HG03103 (cell line): ENCODE data around the gene DCTD.
"Not testable (repeated sequence)": the region's sequence is repeated elsewhere in the genome, so short reads cannot be mapped to it uniquely, and the experiment has no call there.

Experiments
- ATAC-seq: cut with Tn5 transposase; IDR thresholded peaks from one replicate; pipeline ENCODE4 v1.9.1; 2021; ENCODE audit warnings: low read depth; ENCODE audit not compliant: unreplicated experiment

The DCTD gene

DNA sequence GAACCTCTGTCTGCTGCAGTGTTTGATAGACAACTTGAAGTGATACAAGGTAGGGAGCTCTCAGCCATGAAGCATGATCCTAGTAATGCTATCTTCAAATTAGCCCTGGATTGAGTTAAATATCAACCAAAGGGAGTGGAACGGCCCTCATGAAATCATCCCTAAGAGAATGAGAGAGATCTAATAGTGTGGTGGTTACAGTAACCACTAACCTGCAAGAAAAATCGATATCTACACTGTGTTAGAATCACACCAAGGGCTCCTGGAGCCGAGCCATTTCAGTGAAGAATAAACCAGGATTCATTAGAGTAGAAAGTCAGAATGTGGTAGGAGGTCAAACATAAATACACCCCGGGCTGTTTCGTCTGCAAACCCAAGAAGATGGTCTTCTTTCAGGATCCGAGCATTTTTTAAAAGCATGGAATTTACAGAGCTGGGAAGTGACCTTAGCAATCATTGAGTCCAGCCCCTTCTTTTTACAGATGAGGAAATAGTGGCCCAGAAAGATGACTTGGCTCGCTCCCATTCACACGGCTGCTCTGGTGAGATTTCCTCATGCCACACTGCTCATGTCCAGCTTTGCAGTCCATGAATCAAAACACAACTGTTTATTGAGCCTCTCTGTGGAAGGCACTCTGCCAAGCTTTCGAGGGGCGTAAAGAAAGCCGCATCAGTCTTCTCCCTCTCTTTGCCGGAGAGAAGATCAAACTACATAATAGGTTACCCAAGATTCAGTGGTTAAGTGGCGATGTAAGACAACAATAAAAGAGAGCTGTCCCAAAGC lies 5.5 kb upstream of the DCTD start:
- no peak for ATAC-seq

DNA sequence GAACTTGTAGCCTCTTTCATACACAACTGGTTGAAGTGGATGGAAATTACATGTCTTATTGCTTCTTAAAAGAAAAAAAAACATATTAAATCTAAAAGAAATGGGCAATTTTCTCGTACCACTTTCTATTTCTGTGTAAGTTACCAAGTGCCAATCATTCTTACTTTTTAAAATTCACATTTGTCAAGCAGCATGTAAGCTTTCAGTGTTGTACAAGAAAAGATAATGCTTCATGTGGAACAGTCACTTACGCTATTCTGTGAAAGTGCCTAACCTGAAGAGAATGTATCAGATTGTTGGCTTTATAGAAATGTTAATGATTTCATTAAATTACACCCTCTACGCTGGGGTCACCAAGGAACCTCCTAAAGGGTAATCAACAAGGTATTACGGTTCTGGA lies 4.4 kb upstream of the DCTD start:
- ATAC-seq = no peak

DNA sequence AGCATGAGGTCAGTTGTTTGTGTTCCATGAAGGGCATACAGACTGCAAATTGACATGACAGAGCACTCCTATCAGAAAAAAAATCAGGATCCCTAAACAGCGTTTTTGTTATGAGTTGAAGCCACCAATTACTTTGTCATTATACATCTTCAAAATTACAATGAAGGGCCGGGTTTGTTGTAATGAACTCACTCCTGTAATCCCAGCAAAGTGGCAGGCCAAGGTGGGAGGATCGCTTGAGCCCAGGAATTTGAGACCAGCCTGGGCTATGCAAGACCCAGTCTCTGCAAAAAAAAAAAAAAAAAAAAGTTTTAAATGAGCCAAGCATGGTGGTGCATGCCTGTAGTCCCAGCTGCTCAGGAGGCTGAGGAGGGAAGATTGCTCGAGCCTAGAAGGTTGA lies 3.5 kb upstream of the DCTD start:
- no peak for ATAC-seq

DNA sequence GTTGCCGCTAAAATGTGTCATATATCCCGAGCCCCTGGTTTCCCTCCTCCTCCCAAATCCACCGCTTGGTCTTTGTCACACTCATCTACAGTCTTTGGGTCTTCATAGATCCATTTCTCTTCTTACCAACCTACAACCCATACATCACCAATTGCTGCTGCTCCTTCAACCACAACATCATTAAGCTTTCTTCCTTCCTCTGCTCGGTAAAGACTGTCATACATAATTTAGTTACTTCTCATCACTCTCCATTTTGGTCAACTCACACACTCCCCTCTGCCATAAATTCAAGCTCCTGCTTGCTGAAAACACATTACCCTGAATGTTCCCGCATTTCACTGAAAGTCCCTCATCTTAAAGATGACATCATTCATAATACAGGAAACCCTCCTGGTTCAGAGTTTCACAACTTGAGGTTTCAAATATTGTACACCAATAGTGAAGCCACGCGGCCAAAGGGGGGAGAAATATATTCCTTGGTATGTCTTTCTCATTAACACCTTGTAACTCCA lies 1.7 kb upstream of the DCTD start:
- peak; percentile 24 for ATAC-seq

DNA sequence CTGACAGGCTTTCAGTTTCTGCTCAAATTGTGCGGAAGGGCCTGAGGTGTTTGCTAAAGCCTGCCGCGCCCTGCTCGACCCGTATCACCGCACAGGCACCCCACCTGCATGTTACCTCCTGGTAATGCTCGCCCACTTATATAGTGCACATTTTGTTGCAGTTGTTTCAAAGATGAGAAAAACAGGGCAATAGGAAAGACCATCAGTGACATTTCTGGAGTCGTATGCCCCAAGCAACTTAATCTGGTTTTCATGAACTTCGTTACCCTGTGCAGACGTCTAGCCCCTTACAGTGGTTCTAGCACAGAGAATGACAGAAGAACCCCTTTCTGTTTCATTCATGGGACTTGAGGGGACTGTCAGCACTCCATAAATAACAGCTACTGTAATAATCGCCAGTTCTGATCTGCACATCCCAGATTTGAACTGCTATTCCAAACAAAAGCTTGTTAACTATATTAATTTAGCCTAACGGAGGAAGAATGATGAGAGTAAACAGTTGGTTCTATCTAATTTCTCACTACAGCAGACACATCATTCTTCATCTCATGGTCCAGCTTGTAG lies 940 bp upstream of the DCTD start:
- peak; percentile 14 for ATAC-seq

DNA sequence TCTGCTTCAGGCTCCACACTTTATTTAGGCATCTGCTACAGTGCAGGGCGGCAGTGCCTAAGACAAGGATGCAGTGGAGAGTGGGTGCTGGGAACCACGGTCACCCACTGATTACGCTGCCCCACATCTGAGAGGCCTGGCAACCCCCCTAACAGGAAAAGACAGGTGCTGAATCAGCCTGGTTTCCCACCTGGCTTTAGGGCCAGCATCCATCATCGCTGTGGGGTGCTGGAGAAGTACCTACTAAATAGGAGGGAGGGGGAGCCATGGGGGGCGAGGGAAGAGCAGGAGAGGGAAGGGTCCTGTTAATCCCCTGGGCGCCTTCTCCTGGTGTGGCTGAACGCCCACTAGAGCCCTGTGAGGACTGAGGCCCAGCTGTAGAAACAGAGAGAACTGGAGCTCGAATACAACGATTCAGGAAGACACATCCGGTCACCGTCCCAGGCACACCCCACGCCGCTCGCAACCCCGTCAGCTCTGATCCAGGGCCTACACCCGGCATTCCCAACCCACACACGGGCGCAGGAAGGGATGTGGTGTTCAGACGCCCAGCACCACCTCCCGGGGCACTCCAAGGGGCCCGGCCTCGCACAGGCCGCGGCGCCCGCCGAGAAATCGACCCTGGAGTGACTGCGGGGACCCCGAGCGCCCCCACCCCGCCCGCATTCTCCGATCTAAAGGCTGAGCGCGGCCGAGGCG lies 554 bp downstream of the DCTD start:
- ATAC-seq = peak; percentile 14

DNA sequence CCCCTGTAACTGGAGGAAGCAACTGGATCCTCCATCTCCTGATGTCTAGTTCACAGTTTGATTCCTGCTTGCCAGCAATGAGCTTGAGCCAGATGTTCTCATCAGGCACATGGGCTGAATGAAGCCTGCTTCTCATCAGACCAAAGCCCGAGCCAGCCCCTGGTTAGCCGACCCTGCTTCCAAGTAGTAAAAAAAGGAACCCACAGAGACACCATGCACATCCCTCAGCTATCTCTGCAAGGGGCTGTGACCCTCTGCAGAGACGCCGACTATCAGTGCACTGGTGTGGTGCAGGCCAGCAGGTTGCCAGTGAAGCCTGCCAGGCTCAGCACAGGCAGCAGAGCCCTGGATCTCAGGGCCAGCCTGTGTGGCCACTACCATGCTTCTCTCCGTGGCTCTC lies 2.8 kb downstream of the DCTD start:
- ATAC-seq = no peak

DNA sequence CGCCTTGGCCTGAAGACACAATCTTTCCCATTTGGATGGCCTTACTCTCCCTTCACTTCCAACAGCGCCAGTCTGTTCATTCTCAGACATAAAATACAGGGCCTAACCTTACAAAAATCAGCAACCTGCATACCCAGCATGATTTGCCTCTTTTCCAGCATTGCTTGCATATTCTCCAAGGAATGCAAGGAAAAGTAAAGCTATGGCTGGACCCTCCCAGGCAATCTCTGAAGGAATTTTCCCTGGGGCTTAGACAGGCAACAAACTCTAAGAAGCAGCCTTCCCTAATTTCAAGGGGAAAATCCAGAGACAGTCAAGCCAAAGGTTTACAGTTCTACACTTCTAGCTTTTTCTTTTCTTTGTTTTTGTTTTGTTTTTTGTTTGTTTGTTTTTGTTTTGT lies 3.6 kb downstream of the DCTD start:
- no peak for ATAC-seq

DNA sequence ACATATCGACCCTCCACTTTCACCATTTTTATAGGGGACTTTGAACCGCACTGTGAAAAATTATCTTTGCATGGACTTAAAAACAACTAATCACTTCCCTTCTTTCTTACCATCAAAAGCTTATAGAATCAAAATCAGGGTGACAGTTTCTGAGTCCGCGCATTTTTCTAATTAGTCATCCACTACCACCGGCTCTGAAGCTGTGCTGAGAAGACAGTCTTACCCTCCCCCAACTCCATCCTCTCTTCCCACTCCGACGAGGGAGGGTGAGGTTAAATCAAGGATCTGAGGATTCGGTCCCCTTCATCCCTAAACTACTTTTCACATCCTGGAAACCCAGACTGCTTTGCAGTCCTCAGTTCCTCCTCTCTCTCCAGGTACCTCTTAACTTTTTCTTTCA lies 4.2 kb downstream of the DCTD start:
- no peak for ATAC-seq

DNA sequence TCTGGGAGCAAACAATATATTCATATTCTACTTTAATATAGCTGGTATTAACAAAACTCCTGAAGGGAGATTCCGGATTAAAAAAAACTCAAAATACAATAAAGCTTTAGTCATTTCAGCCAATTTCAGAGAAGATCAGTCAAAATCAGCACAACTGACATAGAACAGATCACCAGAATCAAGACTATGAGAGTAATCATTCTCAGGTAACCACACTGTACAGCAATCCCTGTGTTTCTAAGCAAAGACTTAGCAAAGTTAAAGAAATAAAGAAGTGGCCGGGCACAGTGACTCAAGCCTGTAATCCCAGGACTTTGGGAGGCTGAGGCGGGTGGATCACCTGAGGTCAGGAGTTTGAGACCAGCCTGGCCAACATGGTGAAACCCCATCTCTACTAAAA lies 9.1 kb downstream of the DCTD start:
- no peak for ATAC-seq

DNA sequence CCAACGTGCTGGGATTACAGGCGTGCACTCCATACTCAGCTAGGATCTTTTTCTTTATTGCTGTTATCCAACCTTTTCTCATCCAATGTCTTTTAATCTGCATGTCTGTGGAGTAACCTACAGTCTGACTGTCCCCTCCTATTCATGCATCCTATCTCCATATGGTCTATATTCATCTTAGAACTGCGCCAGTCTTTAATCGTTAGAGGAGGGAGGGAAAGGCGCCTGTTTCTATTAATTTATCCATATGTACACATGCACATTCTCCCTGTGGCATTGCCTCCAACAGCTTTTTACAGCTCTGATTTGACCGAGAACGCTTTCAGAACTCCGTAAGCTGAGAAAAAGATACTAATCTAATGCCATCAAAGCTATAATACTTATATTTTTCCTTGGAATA lies 9.8 kb downstream of the DCTD start:
- ATAC-seq = no peak

DNA sequence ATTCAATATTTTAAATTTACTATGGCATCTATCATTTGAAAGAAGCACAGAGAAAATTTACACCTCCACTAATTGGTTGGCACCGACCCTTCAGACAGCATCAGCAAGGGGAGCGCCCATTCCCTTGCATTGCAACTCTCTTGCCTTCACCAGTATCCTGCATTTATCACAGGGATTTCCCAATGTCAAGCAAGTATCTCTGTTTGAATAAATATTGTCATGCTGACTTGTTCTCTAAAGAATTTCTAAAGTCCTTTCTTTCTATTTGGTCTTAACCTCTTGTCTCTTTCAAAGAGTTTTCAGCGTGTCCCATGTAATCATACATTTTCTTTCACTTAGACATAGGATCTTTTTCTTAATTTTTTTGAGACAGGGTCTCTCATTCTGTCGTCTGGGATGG lies 10.4 kb downstream of the DCTD start:
- ATAC-seq = no peak

DNA sequence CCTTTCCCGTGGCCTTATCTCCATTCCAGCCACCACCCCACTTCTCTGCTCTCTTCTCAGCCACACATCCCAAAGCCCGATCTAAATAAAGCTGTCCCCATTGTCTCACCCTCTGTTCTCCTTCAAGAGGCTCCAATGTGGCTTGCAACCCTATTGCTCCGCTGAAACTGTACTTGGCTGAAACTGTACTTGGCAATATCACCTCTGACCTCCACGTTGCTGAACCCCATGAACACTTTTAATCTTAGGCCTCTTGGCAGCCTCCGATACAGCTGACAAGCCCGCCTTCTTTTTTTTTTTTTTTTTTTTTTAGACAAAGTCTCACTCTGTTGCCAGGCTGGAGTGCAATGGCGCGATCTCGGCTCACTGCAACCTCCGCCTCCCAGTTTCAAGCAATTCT lies 12.1 kb downstream of the DCTD start:
- no peak for ATAC-seq

DNA sequence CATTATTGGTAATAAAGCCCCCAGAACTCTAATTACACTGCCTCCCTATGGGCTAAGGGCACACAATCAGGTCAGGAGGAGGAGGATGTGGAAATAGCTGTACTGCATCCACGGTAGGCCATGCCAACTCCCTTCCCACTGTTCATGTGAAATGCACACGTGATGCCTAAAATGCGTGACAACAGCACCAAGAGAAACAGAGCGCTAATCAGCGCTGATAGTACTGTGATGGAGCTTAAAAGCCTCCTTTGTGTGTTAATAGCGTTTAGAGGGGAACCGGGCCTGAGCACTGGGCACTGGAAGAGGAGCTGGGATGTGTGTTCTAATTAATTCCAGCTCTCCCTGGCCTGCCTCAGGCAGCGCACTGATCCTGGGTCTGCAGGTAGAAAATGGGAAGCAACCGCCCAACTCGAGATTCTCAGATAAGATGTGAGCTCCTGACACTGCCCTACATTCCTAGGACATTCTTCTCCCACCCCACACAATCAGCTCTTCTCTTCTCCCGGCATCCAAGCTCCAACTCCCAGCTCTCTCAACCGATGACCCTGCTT lies 12.9 kb downstream of the DCTD start:
- no peak for ATAC-seq

DNA sequence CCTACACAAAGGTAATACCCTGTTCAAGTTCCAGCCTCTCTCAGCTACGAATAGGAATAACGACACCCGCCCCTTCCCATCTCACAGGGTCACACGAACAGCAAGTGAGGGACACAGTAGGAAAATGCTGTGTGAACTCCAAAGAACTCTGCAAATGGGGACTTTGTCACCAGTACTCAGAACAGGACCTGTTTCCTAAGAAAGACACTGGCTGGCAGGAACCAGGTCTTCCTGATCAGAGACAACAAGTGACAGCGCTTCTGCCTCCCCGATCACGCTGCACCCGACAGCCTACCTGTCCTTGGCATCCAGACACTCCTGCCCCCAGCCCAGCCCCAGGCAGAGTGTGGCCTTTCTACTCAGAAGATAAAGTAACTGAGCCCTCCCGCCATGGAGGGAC lies 14.2 kb downstream of the DCTD start:
- no peak for ATAC-seq

DNA sequence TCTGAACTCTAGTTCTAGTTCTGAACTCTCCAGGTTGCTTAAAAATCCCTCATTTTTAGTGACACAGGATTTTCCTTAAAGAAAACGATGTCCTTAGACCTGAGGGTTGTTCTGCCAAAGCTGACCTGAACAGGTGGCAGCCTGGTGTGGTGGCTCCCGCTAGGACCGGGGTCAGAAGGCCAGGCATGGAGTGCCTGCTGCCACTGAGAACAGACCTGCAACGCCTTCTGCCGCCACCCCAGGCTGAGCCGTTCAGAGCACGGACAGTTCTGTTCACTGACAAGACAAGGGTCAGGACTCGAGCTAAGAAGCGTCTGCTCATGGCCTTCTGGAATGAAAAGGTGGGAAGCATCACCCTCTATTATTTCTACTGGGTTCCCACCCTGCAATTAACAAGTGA lies 15.8 kb downstream of the DCTD start:
- no peak for ATAC-seq

DNA sequence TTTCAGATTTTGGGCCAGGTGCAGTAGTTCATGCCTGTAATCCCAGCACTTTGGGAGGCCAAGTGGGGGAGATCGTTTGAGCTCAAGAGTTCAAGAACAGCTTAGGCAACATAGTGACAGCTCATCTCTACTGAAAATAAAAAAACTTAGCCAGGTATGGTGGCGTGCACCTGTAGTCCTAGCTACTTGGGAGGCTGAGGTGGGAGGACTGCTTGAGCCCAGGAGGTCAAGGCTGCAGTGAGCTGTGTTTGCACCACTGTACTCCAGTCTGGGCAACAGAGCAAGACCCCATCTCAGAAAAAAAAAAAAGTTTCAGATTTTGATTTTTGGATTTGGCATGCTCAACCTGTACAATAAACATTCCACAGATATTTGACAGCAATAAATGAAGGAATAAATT lies 17.2 kb downstream of the DCTD start:
- ATAC-seq = not testable (repeated sequence)

DNA sequence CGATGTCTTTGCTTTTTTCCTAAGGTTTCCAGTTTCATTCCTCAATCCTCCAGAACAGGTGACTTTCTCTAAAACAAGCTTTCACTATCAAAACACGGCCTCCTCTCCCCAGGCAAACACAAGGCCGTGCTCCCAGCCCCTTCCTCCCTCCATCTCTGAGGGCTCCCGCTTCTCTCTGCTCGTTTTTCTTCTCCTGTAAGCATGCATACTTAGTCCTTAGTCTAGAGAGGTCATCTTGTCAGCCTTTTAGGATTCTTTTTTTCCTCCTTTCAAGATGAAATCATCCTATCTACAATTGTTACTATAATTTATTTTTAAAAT lies 18.7 kb downstream of the DCTD start:
- no peak for ATAC-seq

DNA sequence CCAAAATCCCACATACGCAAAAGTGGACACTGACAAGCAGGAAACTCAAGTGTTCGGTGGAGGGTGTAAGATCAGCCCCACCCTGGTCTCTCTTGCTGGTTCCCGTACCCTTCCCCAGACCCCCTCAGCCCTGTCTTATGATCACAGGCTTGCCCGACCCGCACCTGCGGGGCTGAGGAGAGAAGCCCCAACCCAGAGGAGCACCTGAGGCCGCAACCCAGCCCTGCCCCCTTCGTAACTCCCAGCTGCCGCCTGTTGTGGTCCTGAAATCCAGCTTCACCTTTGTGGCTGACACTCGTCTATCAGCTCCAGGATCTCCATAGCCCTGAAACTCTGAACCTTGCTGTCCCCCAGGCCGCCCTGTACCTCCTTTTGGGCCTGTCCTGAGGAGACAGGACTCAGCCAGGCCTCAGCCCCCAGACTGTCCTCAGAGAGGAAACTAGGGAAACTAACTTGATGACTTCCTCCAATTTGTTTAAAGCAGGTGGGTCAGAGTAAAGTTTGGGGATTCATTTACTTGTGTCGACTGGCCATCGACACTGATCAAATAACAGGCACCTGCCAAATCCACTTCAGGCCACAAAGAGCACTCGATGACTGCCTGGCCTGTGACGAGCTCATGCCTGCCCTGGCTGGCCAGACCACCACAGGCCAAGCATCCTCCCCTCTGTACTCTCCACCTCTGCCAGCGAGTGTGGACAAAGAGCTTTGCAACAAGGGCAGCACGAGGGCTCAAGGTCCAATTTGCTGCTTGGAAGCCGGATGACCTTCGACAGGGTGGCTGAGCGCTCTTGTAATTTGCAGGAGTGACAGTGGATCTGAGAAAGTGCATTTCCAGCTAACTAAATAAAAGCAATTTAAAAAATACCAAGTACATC lies 19.3 kb downstream of the DCTD start:
- no peak for ATAC-seq

DNA sequence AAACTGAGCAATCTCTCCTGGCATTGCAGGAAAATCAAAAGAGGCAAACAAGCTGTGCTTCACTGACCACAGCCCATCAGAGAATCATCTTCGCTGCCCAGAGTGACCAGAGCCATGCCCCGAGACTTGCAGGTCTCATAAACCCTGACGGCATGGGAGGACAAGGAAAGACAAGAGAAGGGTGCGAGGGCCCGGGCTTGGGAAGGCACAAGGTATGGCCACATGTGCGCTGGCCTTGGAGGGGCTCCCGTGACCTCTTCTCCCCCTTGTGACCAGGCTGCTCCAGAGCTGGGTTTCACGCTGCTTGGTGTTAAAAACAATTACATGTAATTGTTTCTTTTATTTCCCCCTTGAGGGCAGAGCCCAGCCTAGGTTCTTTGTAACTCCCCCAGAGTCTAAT lies 20.8 kb downstream of the DCTD start:
- ATAC-seq = no peak

DNA sequence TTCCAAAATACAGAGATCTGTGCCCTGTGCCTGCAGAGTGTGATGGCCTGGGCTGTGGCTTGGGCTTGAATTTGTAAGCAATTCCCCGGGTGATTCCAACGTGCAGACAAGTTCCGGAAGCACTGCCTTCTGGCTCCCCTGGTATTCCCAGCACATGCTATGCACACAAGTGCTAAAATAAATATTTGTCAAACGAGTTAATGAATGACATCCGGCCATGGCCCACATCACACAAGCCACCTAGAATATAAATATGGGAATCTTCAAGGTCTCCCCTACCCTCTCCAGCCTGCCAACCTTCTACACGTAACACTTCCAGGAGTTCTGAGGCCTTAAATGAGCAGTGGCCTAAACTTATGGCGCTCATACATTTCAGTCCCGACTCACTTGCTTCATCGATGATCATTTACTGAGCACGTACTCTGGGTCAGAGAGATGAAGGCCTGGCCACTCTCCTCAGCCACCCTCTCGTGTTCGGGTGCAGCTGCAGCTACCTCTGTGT lies 21.3 kb downstream of the DCTD start:
- ATAC-seq = no peak
